IMR-90 (cell line): ENCODE data around the gene CNPY2. TPM values are rescaled to one million over a fixed set of nuclear protein-coding genes. Genes with fewer than 3 reads are reported as not detected.

Experiments
- ATAC-seq: fragments of 200-7000 bp; cut with Tn5 transposase; 2 replicates; pipeline ENCODE4 v1.9.1; 2020; ENCODE audit warnings: low read depth, mild to moderate bottlenecking, moderate library complexity
- BruUV-seq: library from RNA; stranded (reverse); fragments of 400-500 nt; replicated peaks from 2 replicates; lab custom pipeline; 2021; lab: Mats Ljungman, UMichigan
- CTCF ChIA-PET: fragments of 300-600 bp; formaldehyde crosslinking; extraction: SDS; loops from one replicate; lab custom pipeline; 2021; ENCODE audit warnings: antibody characterized with exemption; lab: Yijun Ruan, JAX
- POLR2A ChIA-PET: fragments of 300-600 bp; sonication (Branson Sonifier 250); formaldehyde crosslinking; loops from one replicate; lab custom pipeline; 2022; ENCODE audit warnings: antibody characterized with exemption; ENCODE audit not compliant: unreplicated experiment; lab: Charles Lee
- DNase-seq: peaks from one replicate; pipeline ENCODE4 v3.0.0; 2013
- H2AFZ ChIP-seq: replicated peaks from 2 replicates; pipeline ENCODE3; 2013; ENCODE audit warnings: low read length, mild to moderate bottlenecking; ENCODE audit not compliant: poor library complexity
- H2AK5ac ChIP-seq: 2 replicates; pipeline ENCODE4 v1.6.1; 2013; ENCODE audit warnings: low read depth, low read length, inconsistent platforms
- H2AK9ac ChIP-seq: replicated peaks from 2 replicates; pipeline ENCODE3; 2013; ENCODE audit warnings: mild to moderate bottlenecking, low read depth, low read length, moderate library complexity; ENCODE audit not compliant: poor library complexity
- H2BK120ac ChIP-seq: 2 replicates; pipeline ENCODE4 v1.6.1; 2013; ENCODE audit warnings: low read depth, low read length, inconsistent platforms
- H2BK15ac ChIP-seq: 3 replicates; pipeline ENCODE4 v1.6.1; 2013; ENCODE audit warnings: low read depth, low read length, inconsistent platforms
- H2BK20ac ChIP-seq: 2 replicates; pipeline ENCODE4 v1.6.1; 2013; ENCODE audit warnings: low read depth, mild to moderate bottlenecking, inconsistent platforms, low read length, moderate library complexity
- H2BK5ac ChIP-seq: 2 replicates; pipeline ENCODE4 v1.6.1; 2013; ENCODE audit warnings: mild to moderate bottlenecking, low read depth, low read length, inconsistent platforms; ENCODE audit not compliant: poor library complexity, severe bottlenecking
- H3K14ac ChIP-seq: replicated peaks from 2 replicates; pipeline ENCODE4 v1.6.1; 2013; ENCODE audit warnings: low read depth, low read length, inconsistent platforms
- H3K18ac ChIP-seq: 2 replicates; pipeline ENCODE4 v1.6.1; 2013; ENCODE audit warnings: low read depth, low read length, control low read depth
- H3K23ac ChIP-seq: 2 replicates; pipeline ENCODE4 v1.6.1; 2013; ENCODE audit warnings: low read depth, low read length, inconsistent platforms
- H3K27ac ChIP-seq: 2 replicates; pipeline ENCODE4 v1.5.1; 2013; ENCODE audit warnings: mild to moderate bottlenecking, control low read depth, low read length; ENCODE audit not compliant: insufficient read depth
- H3K27me3 ChIP-seq: 2 replicates; pipeline ENCODE4 v1.6.1; 2013; ENCODE audit warnings: low read length; ENCODE audit not compliant: control insufficient read depth, insufficient read depth
- H3K36me3 ChIP-seq: 2 replicates; pipeline ENCODE4 v1.6.1; 2013; ENCODE audit warnings: low read length, mixed read lengths; ENCODE audit not compliant: control insufficient read depth, insufficient read depth
- H3K4ac ChIP-seq: 2 replicates; pipeline ENCODE4 v1.6.1; 2013; ENCODE audit warnings: low read depth, low read length, inconsistent platforms
- H3K4me1 ChIP-seq: 2 replicates; pipeline ENCODE4 v1.6.1; 2013; ENCODE audit warnings: low read length, mixed read lengths; ENCODE audit not compliant: control insufficient read depth, insufficient read depth
- H3K4me2 ChIP-seq: 2 replicates; pipeline ENCODE4 v1.6.1; 2013; ENCODE audit warnings: low read depth, mild to moderate bottlenecking, control low read depth, low read length, moderate library complexity
- H3K4me3 ChIP-seq: 2 replicates; pipeline ENCODE4 v1.5.1; 2013; ENCODE audit warnings: low read depth, mild to moderate bottlenecking, control low read depth, low read length, moderate library complexity; ENCODE audit not compliant: insufficient read depth
- H3K56ac ChIP-seq: 2 replicates; pipeline ENCODE4 v1.6.1; 2013; ENCODE audit warnings: low read length, inconsistent platforms; ENCODE audit not compliant: insufficient read depth; ENCODE audit errors: extremely low read depth
- H3K79me1 ChIP-seq, 2 experiments: 2 replicates each; pipeline ENCODE4 v1.6.1; 2013; ENCODE audit warnings: low read length in 2 of 2, inconsistent platforms in 1 of 2, low read depth in 1 of 2
- H3K9ac ChIP-seq: 2 replicates; pipeline ENCODE4 v1.6.1; 2013; ENCODE audit warnings: low read depth, low read length, control low read depth
- H3K9me1 ChIP-seq: 2 replicates; pipeline ENCODE4 v1.6.1; 2013; ENCODE audit warnings: low read length, inconsistent platforms; ENCODE audit not compliant: insufficient read depth
- H3K9me3 ChIP-seq: 2 replicates; pipeline ENCODE4 v1.6.1; 2013; ENCODE audit warnings: low read length; ENCODE audit not compliant: control insufficient read depth, insufficient read depth
- H4K20me1 ChIP-seq: 2 replicates; pipeline ENCODE4 v1.6.1; 2013; ENCODE audit warnings: low read length, inconsistent platforms; ENCODE audit not compliant: insufficient read depth
- H4K5ac ChIP-seq: 2 replicates; pipeline ENCODE4 v1.6.1; 2013; ENCODE audit warnings: mild to moderate bottlenecking, low read depth, low read length, control low read depth
- H4K8ac ChIP-seq, 2 experiments: 2 replicates each; pipeline ENCODE4 v1.6.1; 2013; ENCODE audit warnings: low read depth in 2 of 2, low read length in 2 of 2, control low read depth in 1 of 2, inconsistent platforms in 1 of 2
- H4K91ac ChIP-seq: 2 replicates; pipeline ENCODE4 v1.6.1; 2013; ENCODE audit warnings: low read depth, low read length, inconsistent platforms; ENCODE audit not compliant: insufficient read depth
- BHLHE40 ChIP-seq: fragments of 150-350 bp; IDR thresholded peaks from 2 replicates; pipeline ENCODE4 v1.6.1; 2016; ENCODE audit warnings: mild to moderate bottlenecking, low read depth, low read length
- CEBPB ChIP-seq: IDR thresholded peaks from 2 replicates; pipeline ENCODE4 v1.6.1; 2012; ENCODE audit warnings: low read depth, low read length, improper control_type of control experiment
- CHD1 ChIP-seq: IDR thresholded peaks from 2 replicates; pipeline ENCODE4 v1.6.1; 2012; ENCODE audit warnings: low read depth, low read length, improper control_type of control experiment
- FOS ChIP-seq: fragments of 150-350 bp; IDR thresholded peaks from 2 replicates; pipeline ENCODE4 v1.6.1; 2016; ENCODE audit warnings: low read depth, low read length
- MAFK ChIP-seq: IDR thresholded peaks from 2 replicates; pipeline ENCODE4 v1.6.1; 2012; ENCODE audit warnings: low read depth, low read length, improper control_type of control experiment
- MAZ ChIP-seq: IDR thresholded peaks from 2 replicates; pipeline ENCODE4 v1.6.1; 2012; ENCODE audit warnings: low read depth, mild to moderate bottlenecking, low read length, improper control_type of control experiment, moderate library complexity, borderline replicate concordance
- MXI1 ChIP-seq: IDR thresholded peaks from 2 replicates; pipeline ENCODE4 v1.6.1; 2012; ENCODE audit warnings: low read depth, mild to moderate bottlenecking, low read length, moderate library complexity, borderline replicate concordance
- NFE2L2 ChIP-seq: fragments of 150-350 bp; IDR thresholded peaks from 2 replicates; pipeline ENCODE4 v1.6.1; 2016; ENCODE audit warnings: low read depth, mild to moderate bottlenecking, low read length
- POLR2A ChIP-seq: IDR thresholded peaks from 2 replicates; pipeline ENCODE4 v1.6.1; 2012; ENCODE audit warnings: mild to moderate bottlenecking, low read depth, low read length
- RAD21 ChIP-seq: IDR thresholded peaks from 2 replicates; pipeline ENCODE4 v1.6.1; 2012; ENCODE audit warnings: low read length, improper control_type of control experiment
- RCOR1 ChIP-seq: IDR thresholded peaks from 2 replicates; pipeline ENCODE4 v1.6.1; 2012; ENCODE audit warnings: mild to moderate bottlenecking, low read length, improper control_type of control experiment; ENCODE audit not compliant: insufficient replicate concordance
- RFX5 ChIP-seq: IDR thresholded peaks from 2 replicates; pipeline ENCODE4 v1.8.0; 2012; ENCODE audit warnings: low read depth, mild to moderate bottlenecking, low read length, moderate library complexity
- SMC3 ChIP-seq: fragments of 150-350 bp; IDR thresholded peaks from 2 replicates; pipeline ENCODE4 v1.6.1; 2016; ENCODE audit warnings: low read depth, mild to moderate bottlenecking, antibody characterized with exemption, low read length, moderate library complexity
- WGBS, 2 experiments: methylation state at CpG; one replicate each; pipeline versions ENCODE4 v1.1.5 to v1.1.7; 2013; ENCODE audit warnings: missing lambda C conversion rate in 2 of 2; ENCODE audit not compliant: insufficient read length in 1 of 2; ENCODE audit errors: extremely low coverage in 2 of 2; 5-methylcytosine and 5-hydroxymethylcytosine counted together
- dilution Hi-C: fragments of 300-500 bp; cut with HindIII; formaldehyde crosslinking; loops from one replicate; pipeline ENCODE4 v1.14.3; 2018; ENCODE audit warnings: low sequenced_read_pairs; ENCODE audit not compliant: unreplicated experiment
- in situ Hi-C: fragments of 300-500 bp; cut with MboI; formaldehyde crosslinking; loops from 3 replicates; pipeline ENCODE4 v1.14.3; 2019; ENCODE audit warnings: low sequenced_read_pairs, inconsistent platforms, mixed read lengths
- intact Hi-C: fragments of 100-400 bp; cut with micrococcal nuclease; formaldehyde crosslinking; loops from 2 replicates; pipeline ENCODE4 v1.10.0; 2022
- polyA plus RNA-seq, 3 experiments: library from polyadenylated mRNA; depleted of rRNA; stranded (reverse); fragments of >200 nt; gene quantifications; 2 replicates each; pipeline ENCODE4 v1.2.3, GENCODE V29; 2012; ENCODE audit warnings: low replicate concordance in 1 of 3
- total RNA-seq: library from RNA; depleted of rRNA; stranded (reverse); fragments of >200 nt; gene quantifications from 2 replicates; pipeline ENCODE4 v1.2.3, GENCODE V29; 2012
- TF ChIP-seq, protein P1 (sequence below): fragments of 150-350 bp; IDR thresholded peaks from 2 replicates; pipeline ENCODE4 v1.6.1; 2016; ENCODE audit warnings: low read depth, mild to moderate bottlenecking, low read length, moderate library complexity, borderline replicate concordance
- TF ChIP-seq, protein P2 (sequence below): conservative IDR thresholded peaks from 2 replicates; pipeline ENCODE4 v1.5.1; 2012; ENCODE audit warnings: mild to moderate bottlenecking, low read depth, low read length, improper control_type of control experiment
- TF ChIP-seq, protein P3 (sequence below): fragments of 150-350 bp; IDR thresholded peaks from 2 replicates; pipeline ENCODE4 v1.6.1; 2017; ENCODE audit warnings: mild to moderate bottlenecking, antibody characterized with exemption, low read length, low read depth

Gene CNPY2
- total and polyA plus RNA-seq, 2 of the 4 experiments (the other 2 are of a cell fraction), result 65.2 to 175 TPM

DNA sequence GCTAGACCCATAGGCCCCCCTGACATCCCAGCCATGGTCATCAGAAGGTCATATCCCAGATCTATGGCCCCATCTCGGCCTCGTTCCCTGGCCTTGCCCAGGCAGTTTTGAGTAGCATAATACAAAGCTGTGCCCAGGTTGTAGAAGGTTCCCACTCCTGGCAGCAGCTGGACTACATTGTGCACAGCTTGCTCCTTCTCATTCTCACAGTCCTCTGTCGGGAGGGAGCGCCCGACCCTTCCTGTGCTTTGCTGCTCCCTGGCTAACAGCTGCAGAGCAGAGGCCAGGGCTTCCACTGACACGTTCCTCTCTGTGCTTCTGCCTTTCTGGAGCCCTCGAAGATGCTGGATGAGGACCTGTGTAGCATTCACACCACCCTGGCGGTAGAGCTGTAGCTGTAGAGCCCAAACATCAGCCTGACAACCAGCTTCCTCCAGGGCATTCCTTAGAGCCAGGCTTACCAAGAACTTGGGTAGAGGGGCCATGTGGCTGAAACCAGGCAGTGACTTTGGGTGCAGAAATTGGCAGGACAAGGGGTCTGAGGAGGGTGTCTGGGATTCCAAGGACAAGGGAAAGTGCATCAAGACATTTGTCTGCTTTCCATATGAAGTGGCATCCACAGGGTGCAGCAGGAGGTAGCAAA is 45.8 kb upstream of the CNPY2 start:
- Histone ChIP-seq H3K27me3 (no peaks in the 10 kb centered on the region), H3K79me1 (peaks cover 3 to 27% of the 10 kb centered on the region in 2 experiments; a peak in 3 of 4 replicates), H4K5ac (peak overlapping the region; percentile 28; the same call in 1 of the 2 replicates), H3K27ac (no peak overlapping the region), H2BK120ac (no peak overlapping the region), H2BK5ac (no peak overlapping the region), H4K91ac (no peak overlapping the region), H3K56ac (no peak overlapping the region), H3K23ac (no peak overlapping the region), H2BK15ac (no peak overlapping the region), H3K4me3 (no peak overlapping the region), H4K20me1 (peaks cover 13% of the 10 kb centered on the region; the same call in 1 of the 2 replicates), H3K14ac (no peak overlapping the region), H2AK9ac (peak overlapping the region; percentile 8), H3K9me1 (0 out of 2 replicates have a peak, but pooled peaks cover 3% of the 10 kb centered on the region), H3K9ac (no peak overlapping the region), H3K36me3 (peaks cover 1% of the 10 kb centered on the region; the same call in 1 of the 2 replicates), H2AFZ (peak overlapping the region; percentile 23), H3K4ac (no peak overlapping the region), H3K18ac (no peak overlapping the region), H2AK5ac (no peak overlapping the region), H3K4me1 (no peaks in the 10 kb centered on the region), H3K9me3 (no peaks in the 10 kb centered on the region), H3K4me2 (no peak overlapping the region), H2BK20ac (no peak overlapping the region), H4K8ac (peak overlapping the region in 1 of 2 experiments; percentile 39; a peak in 2 of 4 replicates)
- ChIA-PET POLR2A (no interaction called here), CTCF (no interaction called here)
- no peak for DNase-seq
- 38% methylated on average over 4 of the region's 8 CpGs; no CpG with 5 or more reads in 1 of the 2 experiments for WGBS, 2 experiments
- TF ChIP-seq MAFK (no peak), POLR2A (no peak), RCOR1 (no peak), CHD1 (no peak), FOS (no peak), MXI1 (no peak), RAD21 (no peak), RFX5 (no peak), MAZ (no peak), NFE2L2 (no peak), SMC3 (no peak), CEBPB (no peak), BHLHE40 (no peak)
- TF ChIP-seq, protein P1, sequence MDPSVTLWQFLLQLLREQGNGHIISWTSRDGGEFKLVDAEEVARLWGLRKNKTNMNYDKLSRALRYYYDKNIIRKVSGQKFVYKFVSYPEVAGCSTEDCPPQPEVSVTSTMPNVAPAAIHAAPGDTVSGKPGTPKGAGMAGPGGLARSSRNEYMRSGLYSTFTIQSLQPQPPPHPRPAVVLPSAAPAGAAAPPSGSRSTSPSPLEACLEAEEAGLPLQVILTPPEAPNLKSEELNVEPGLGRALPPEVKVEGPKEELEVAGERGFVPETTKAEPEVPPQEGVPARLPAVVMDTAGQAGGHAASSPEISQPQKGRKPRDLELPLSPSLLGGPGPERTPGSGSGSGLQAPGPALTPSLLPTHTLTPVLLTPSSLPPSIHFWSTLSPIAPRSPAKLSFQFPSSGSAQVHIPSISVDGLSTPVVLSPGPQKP, result no peak
- TF ChIP-seq, protein P2, sequence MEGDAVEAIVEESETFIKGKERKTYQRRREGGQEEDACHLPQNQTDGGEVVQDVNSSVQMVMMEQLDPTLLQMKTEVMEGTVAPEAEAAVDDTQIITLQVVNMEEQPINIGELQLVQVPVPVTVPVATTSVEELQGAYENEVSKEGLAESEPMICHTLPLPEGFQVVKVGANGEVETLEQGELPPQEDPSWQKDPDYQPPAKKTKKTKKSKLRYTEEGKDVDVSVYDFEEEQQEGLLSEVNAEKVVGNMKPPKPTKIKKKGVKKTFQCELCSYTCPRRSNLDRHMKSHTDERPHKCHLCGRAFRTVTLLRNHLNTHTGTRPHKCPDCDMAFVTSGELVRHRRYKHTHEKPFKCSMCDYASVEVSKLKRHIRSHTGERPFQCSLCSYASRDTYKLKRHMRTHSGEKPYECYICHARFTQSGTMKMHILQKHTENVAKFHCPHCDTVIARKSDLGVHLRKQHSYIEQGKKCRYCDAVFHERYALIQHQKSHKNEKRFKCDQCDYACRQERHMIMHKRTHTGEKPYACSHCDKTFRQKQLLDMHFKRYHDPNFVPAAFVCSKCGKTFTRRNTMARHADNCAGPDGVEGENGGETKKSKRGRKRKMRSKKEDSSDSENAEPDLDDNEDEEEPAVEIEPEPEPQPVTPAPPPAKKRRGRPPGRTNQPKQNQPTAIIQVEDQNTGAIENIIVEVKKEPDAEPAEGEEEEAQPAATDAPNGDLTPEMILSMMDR, result no peak
- TF ChIP-seq, protein P3, sequence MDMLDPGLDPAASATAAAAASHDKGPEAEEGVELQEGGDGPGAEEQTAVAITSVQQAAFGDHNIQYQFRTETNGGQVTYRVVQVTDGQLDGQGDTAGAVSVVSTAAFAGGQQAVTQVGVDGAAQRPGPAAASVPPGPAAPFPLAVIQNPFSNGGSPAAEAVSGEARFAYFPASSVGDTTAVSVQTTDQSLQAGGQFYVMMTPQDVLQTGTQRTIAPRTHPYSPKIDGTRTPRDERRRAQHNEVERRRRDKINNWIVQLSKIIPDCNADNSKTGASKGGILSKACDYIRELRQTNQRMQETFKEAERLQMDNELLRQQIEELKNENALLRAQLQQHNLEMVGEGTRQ, result no peak
- dilution Hi-C loops, result no loop called here
- no TSS peak for BruUV-seq
- in situ Hi-C loops, result no loop called here
- intact Hi-C loops, result no loop called here
- ATAC-seq, result no peak
